Naive B cell (primary cell): ENCODE data around the gene SLC2A1. TPM values are rescaled to one million over a fixed set of nuclear protein-coding genes. Genes with fewer than 3 reads are reported as not detected.

ENCODE experiments used
- ATAC-seq, 2 donors: fragments of 150-1000 bp; cut with Tn5 transposase; 2 replicates each; pipeline ENCODE4 v1.10.0; 2021; ENCODE audit warnings: low read depth in 2 of 2, mild to moderate bottlenecking in 2 of 2, moderate library complexity in 2 of 2
- DNase-seq: peaks from one replicate; pipeline ENCODE4 v3.0.0; 2022
- H3K27ac Mint-ChIP-seq, 6 donors: one replicate each; pipeline ENCODE4 v1.8.0; 2020 to 2022; ENCODE audit warnings: mild to moderate bottlenecking in 6 of 6, mixed read lengths in 6 of 6, moderate library complexity in 5 of 6, inconsistent platforms in 2 of 6
- H3K27me3 Mint-ChIP-seq, 3 donors: one replicate each; pipeline ENCODE4 v1.8.0; 2021 to 2022; ENCODE audit warnings: mixed read lengths in 3 of 3, mild to moderate bottlenecking in 1 of 3
- H3K36me3 Mint-ChIP-seq, 2 donors: one replicate each; pipeline ENCODE4 v1.8.0; 2020 to 2022; ENCODE audit warnings: mixed read lengths in 2 of 2, inconsistent platforms in 1 of 2, mild to moderate bottlenecking in 1 of 2
- H3K4me1 Mint-ChIP-seq, 3 donors: one replicate each; pipeline ENCODE4 v1.8.0; 2020 to 2022; ENCODE audit warnings: mixed read lengths in 3 of 3, inconsistent platforms in 1 of 3, mild to moderate bottlenecking in 1 of 3, moderate library complexity in 1 of 3
- H3K4me3 Mint-ChIP-seq, 8 donors: one replicate each; pipeline ENCODE4 v1.8.0; 2020 to 2022; ENCODE audit warnings: mild to moderate bottlenecking in 8 of 8, mixed read lengths in 8 of 8, moderate library complexity in 8 of 8, inconsistent platforms in 2 of 8
- H3K9me3 Mint-ChIP-seq, 7 donors: one replicate each; pipeline ENCODE4 v1.8.0; 2020 to 2022; ENCODE audit warnings: mixed read lengths in 7 of 7, mild to moderate bottlenecking in 5 of 7, inconsistent platforms in 2 of 7, moderate library complexity in 1 of 7
- polyA plus RNA-seq, 6 donors: library from polyadenylated mRNA; unstranded; fragments of 300-500 nt; fragmentation: Illumina TruSeq; gene quantifications; one replicate each; pipeline ENCODE4 v1.2.3, GENCODE V29; 2021; ENCODE audit warnings: low read depth in 6 of 6

SLC2A1 gene
- polyA plus RNA-seq, 6 donors from 2014 or later = 58.4 to 125 (median 89.7) TPM

DNA sequence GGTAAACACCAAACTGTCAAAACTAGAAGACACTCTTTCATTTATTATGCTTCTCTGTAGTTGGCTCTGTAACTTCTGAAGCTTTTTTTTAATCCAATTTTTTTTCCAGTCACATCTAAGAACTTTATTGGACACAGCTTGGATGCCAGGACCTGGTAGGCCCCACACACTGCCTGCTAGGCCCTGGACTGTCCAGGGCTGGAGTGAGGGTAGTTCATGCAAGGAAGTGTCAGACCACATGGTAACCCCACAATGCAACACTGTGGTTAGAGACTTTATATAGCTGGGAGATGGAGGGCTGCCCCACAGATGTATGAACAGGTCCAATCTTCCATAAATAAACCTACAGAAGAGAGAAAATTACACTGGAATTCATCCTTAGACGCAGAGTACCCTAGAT, 7.1 kb downstream of the SLC2A1 start:
- peaks cover 19 to 21% of the 10 kb centered on the region in 2 donors for H3K36me3 Mint-ChIP-seq
- no peaks in the 10 kb centered on the region for H3K27me3 Mint-ChIP-seq
- DNase-seq = no peak
- peaks cover 74 to 98% (median 94%) of the 10 kb centered on the region in 3 donors for H3K4me1 Mint-ChIP-seq
- peak overlapping the region; percentile 74 to 99 (median 88) for H3K4me3 Mint-ChIP-seq
- ATAC-seq = no peak
- H3K9me3 Mint-ChIP-seq = no peaks in the 10 kb centered on the region
- H3K27ac Mint-ChIP-seq = peak overlapping the region; percentile 90 to 99 (median 96)

DNA sequence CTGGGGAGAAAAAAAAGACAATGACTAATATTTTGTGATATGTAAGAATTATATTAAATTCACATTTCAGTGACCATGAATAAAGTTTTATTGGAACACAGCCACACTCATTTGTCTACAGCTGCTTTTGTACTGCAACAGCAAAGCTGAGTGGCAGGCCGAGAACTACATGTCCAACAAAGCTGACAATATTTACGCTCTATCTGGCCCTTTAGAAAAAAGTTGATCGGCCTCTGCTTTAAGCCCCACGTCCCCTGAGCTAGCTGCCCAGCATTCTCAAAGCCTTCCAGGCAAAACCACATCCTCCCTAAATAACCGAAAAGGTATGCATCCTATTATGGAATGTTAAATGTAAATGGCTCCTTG, 8.6 kb downstream of the SLC2A1 start:
- H3K4me1 Mint-ChIP-seq = peaks cover 76 to 100% (median 98%) of the 10 kb centered on the region in 3 donors

DNA sequence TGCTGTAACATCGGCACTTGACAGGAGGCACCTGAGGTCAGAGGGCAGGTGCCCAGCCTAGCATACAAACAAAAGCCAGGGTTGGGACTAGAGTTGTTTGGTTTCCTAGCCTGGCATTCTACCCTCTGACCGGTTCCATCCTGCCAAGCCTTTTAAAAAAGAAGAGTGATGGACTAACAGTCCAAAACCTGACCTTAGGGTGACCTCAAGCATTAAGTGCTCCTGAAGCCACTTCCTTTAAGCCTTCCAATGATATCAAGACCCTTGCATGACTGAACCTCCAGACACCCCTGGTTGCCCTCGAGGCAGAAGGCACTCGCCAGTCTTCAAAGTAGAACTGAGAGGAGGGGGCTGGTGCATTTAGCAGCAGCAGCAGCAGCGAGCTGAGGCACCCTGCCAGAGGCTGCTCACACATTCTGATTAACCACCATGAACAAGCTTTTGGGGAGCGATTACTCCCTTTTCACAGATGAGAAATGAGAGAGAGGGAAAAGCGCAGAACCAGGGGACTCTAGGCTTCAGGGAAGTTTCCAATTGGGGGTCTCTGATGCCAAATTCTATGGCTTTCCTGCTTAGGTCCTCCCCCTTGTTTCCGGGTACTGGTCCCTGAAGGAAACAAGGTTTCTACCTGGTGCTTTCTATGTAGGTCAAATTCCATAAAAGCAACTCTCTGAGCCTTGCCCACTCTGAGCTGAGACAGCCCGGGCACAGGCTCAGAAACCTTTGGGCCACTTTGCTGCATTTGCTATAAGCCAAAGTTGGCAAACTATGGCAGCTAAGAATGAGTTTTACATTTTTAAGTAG, 9.2 kb downstream of the SLC2A1 start:
- H3K9me3 Mint-ChIP-seq = no peaks in the 10 kb centered on the region
- DNase-seq = no peak
- peak overlapping the region; percentile 79 to 99 (median 86) for H3K4me3 Mint-ChIP-seq
- H3K27ac Mint-ChIP-seq = peak overlapping the region; percentile 89 to 95 (median 92)
- H3K27me3 Mint-ChIP-seq = no peaks in the 10 kb centered on the region
- peaks cover 76 to 100% (median 98%) of the 10 kb centered on the region in 3 donors for H3K4me1 Mint-ChIP-seq
- peaks cover 12 to 16% of the 10 kb centered on the region in 2 donors for H3K36me3 Mint-ChIP-seq
- ATAC-seq = no peak

More for the DNA sequence above, 8.6 kb downstream of the SLC2A1 start:
- peak overlapping the region; percentile 36 to 95 (median 78) for H3K27ac Mint-ChIP-seq
- peak overlapping the region; percentile 74 to 99 (median 86) for H3K4me3 Mint-ChIP-seq
- ATAC-seq = no peak
- no peaks in the 10 kb centered on the region for H3K9me3 Mint-ChIP-seq
- DNase-seq = no peak
- H3K36me3 Mint-ChIP-seq = peaks cover 16 to 19% of the 10 kb centered on the region in 2 donors
- H3K27me3 Mint-ChIP-seq = no peaks in the 10 kb centered on the region

DNA sequence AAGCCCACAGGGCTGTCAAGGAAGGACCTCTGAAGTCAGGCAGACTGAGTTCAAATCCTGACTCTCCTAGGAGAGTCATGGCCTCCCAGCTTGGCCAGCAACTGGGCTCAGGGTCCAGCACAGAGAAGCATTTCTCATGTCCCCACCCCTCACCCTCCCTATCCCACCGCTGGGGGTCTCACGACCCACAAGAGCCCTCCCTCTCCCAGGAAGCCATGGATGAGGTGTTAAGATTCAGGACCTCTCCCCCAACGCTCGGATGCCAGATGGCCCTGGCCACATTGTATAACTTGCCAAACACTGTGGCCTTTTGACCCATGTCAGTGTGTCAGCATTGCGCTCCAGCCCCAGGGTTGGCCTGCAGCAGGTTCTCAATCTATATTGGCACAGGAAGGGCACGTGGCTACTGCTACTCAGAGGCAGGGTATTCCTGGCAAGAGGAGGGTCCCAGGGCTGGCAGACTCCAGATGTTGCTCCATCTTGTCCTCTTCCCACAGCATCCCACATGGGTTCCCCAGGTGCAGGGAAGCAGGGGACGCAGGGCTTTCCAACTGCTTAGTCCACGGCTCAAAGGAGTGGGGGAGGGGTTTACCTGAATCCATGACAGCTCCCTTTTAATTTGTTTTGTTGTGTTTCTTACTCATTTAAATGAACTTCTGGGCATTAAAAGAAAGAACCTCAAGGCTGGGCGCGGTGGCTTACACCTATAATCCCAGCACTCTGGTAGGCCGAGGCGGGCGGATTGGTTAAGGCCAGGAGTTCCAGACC, 10.5 kb downstream of the SLC2A1 start:
- Mint-ChIP-seq H3K27ac (peak overlapping the region in 5 of 6 donors; percentile 30 to 95 (median 89)), H3K4me3 (peak overlapping the region in 7 of 8 donors; percentile 78 to 99 (median 87)), H3K9me3 (no peaks in the 10 kb centered on the region), H3K4me1 (peaks cover 79 to 100% (median 97%) of the 10 kb centered on the region in 3 donors), H3K27me3 (no peaks in the 10 kb centered on the region), H3K36me3 (peaks cover 11 to 12% of the 10 kb centered on the region in 2 donors)
- no peak for DNase-seq
- no peak for ATAC-seq

DNA sequence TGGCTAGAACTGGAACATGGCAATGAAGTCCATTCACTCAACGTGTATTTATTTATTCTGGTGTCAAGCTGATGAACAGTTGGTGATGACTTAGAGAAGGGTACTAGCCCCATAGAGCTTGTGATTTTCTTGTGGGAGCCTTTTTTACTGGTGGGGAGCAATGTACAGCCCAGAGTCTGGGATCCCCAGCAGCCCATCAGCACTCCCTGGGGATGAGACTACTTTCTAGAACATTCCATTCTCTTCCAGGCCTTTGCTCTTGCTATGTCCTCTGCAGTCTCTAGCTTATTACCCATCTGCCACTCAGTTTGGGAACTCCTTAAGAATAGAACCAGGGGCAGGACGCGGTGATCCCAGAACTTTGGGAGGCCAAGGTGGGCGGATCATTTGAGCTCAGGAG, 11.6 kb downstream of the SLC2A1 start:
- no peaks in the 10 kb centered on the region for H3K27me3 Mint-ChIP-seq
- DNase-seq = no peak
- ATAC-seq = no peak
- peaks cover 81 to 100% (median 97%) of the 10 kb centered on the region in 3 donors for H3K4me1 Mint-ChIP-seq
- peak overlapping the region in 5 of 6 donors; percentile 28 to 95 (median 74) for H3K27ac Mint-ChIP-seq
- no peaks in the 10 kb centered on the region for H3K9me3 Mint-ChIP-seq
- peak overlapping the region in 5 of 8 donors; percentile 55 to 99 (median 79) for H3K4me3 Mint-ChIP-seq
- H3K36me3 Mint-ChIP-seq = peaks cover 11 to 20% of the 10 kb centered on the region in 2 donors

DNA sequence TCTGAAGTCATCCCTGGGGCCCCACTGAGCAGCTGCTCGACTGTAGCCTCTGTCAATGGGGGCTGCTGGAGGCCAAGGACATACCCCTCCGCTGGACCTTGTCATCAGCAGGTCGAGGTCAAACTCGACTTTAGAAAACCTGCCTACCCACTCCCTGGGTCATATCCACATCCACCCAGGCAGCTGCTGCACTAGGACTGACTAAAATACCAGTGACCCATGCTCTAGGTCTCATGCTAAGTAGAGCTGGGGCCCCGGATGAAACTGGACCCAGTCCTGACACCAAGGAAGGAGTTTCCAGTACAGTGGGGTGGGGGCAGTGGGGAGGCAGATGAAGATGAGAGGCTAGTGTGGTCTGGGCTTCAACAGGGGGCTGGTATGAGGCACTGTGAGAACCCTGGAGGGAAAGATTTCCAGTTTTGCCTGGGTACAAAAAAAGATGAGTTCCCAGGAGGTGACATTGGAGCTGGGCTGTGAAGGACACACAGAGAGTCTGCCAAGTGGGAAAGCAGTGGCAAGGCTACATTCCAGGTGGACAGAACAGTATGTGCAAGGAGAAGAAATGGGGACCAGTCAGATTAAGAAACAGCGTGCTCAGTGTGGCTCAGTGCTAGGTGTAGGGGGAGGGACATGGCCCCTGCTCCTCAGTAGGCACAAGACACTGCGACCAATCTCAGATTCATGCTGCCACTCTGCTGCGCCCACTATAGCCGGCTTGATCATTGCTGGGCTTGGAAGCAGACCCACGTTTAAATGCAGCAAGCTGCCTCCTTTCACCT, 12.4 kb downstream of the SLC2A1 start:
- peaks cover 6 to 22% of the 10 kb centered on the region in 2 donors for H3K36me3 Mint-ChIP-seq
- H3K4me1 Mint-ChIP-seq = peaks cover 81 to 100% (median 97%) of the 10 kb centered on the region in 3 donors
- DNase-seq (no peak), ATAC-seq (no peak)
- H3K27ac Mint-ChIP-seq = peak overlapping the region; percentile 14 to 97 (median 80)
- H3K4me3 Mint-ChIP-seq = peak overlapping the region in 7 of 8 donors; percentile 6 to 87 (median 80)
- no peaks in the 10 kb centered on the region for H3K9me3 Mint-ChIP-seq
- H3K27me3 Mint-ChIP-seq = no peaks in the 10 kb centered on the region

DNA sequence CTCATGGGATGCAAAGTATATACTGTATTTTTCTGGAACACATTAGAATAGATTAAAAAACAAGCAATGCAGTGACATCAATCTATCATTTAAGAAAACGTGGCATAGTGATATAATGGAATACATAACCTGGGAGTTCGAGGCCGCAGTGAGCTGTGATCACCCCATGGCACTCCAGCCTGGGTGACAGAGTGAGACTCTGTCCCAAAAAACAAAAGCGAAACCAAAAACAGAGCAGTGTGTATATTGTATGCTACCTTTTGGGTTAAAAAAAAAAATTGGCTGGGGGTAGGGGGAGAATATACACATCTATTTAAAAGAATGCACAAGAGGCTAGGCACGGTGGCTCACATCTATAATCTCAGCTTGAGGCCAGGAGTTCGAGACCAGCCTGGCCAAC, 13.5 kb downstream of the SLC2A1 start:
- H3K9me3 Mint-ChIP-seq = no peaks in the 10 kb centered on the region
- ATAC-seq (peak; percentile 28 to 32), DNase-seq (no peak)
- no peaks in the 10 kb centered on the region for H3K27me3 Mint-ChIP-seq
- H3K4me3 Mint-ChIP-seq = peak overlapping the region; percentile 63 to 87 (median 84)
- peaks cover 81 to 99% (median 97%) of the 10 kb centered on the region in 3 donors for H3K4me1 Mint-ChIP-seq
- H3K27ac Mint-ChIP-seq = peak overlapping the region; percentile 82 to 95 (median 90)
- H3K36me3 Mint-ChIP-seq = peaks cover 1 to 26% of the 10 kb centered on the region in 2 donors

DNA sequence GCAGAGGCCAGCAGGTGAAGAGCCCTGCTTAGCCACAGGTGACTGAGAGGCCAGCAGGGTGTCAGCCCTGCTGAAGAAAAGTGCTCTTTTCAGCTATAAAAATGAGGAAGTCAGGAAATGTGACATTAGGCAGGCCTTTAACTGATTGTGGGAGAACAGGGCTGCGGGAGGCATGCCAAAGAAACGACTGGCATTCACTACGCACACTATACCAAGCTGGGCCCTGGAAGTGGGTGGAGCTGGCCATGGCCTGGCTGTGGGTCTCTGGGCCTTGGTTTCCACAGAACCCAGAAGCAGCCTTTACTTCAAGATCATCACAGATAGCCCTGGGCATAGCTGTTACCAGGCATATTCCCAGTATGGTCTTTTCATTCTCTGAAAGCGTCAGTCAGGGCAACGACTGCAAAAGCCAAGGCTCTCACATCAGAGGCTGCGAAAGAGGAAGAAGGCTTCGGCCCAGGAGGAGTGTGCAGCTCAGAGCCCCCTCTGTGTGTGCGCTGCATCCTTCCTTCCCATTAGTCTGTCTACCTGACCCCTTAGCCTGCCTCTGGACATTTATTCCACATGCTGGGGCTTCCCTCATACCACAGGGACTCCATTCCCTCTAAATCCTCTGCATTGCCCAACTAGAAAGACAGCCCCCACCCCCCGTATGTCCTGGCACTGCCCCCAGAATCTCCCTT, 14.3 kb downstream of the SLC2A1 start:
- Mint-ChIP-seq H3K27ac (peak overlapping the region; percentile 85 to 96 (median 92)), H3K4me1 (peaks cover 78 to 98% (median 97%) of the 10 kb centered on the region in 3 donors), H3K36me3 (peaks cover 5 to 31% of the 10 kb centered on the region in 2 donors), H3K27me3 (no peaks in the 10 kb centered on the region), H3K9me3 (no peaks in the 10 kb centered on the region), H3K4me3 (peak overlapping the region; percentile 63 to 87 (median 84))
- peak; percentile 70 to 76 for ATAC-seq
- DNase-seq = no peak

DNA sequence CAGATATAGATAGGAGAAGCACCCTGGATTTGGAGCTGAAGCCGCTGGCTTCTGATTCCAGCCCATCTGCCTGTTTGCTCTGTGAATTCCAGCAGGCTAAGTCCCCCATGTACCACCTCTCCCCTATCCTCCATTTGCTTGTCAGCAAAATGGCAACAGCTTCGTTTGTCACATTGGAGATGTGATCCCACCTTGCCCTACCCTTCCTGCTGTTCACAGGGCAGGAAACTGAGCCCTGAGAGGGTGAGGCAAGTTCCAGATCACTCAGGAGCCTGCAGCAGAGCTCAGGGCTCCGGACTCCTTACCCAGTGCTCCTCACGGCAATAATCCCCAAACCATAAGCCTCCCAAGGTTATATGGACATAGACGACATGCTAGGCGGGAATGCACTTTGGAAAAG, 14.9 kb downstream of the SLC2A1 start:
- Mint-ChIP-seq H3K27ac (peak overlapping the region; percentile 85 to 96 (median 92)), H3K36me3 (peaks cover 9 to 36% of the 10 kb centered on the region in 2 donors), H3K4me1 (peaks cover 79 to 98% (median 98%) of the 10 kb centered on the region in 3 donors), H3K4me3 (peak overlapping the region; percentile 63 to 87 (median 84)), H3K27me3 (no peaks in the 10 kb centered on the region), H3K9me3 (no peaks in the 10 kb centered on the region)
- DNase-seq = no peak
- ATAC-seq = no peak

DNA sequence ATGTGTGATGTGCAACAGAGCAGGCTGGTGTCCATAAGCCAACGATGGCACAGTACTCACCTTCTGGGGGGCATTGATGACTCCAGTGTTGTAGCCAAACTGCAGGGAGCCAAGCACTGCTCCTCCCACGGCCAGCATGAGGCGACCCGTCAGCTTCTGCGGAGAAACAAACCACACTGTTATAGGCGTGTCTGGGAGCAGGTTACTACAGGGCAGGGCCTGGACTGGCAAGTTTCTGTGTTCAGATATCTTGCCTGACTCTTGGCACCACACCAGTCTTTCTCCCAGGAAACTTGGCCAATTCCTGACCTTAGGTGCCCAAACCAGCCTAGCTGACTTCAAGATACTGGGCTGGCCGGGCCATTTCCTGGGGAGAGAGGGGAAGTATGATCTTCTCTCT, 15.5 kb downstream of the SLC2A1 start:
- H3K27ac Mint-ChIP-seq = peak overlapping the region in 5 of 6 donors; percentile 61 to 98 (median 94)
- H3K4me1 Mint-ChIP-seq = peaks cover 84 to 99% (median 98%) of the 10 kb centered on the region in 3 donors
- H3K4me3 Mint-ChIP-seq = peak overlapping the region in 7 of 8 donors; percentile 34 to 82 (median 77)
- DNase-seq (no peak), ATAC-seq (no peak)
- H3K36me3 Mint-ChIP-seq = peaks cover 10 to 42% of the 10 kb centered on the region in 2 donors
- no peaks in the 10 kb centered on the region for H3K9me3 Mint-ChIP-seq
- no peaks in the 10 kb centered on the region for H3K27me3 Mint-ChIP-seq

DNA sequence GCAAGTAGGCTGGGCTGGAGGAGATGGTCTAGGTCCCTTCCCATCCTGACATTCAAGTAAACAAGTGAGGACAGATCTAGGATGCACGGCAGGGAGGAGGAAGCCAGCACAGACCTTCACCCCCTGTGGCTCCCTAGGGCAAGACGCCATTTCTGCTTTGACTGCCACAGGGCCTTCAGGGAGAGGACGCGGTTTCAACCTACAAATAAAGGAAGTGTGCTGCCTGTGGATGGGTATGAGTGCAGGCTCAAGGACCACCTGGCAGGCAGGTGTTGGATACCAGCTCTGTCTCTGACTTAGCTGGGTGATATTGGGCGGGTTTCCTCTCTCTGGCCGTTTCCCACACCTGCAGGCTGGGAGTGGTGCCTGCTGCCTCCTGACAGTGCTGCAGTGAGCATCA, 16.2 kb downstream of the SLC2A1 start:
- peak overlapping the region; percentile 72 to 98 (median 92) for H3K27ac Mint-ChIP-seq
- H3K4me1 Mint-ChIP-seq = peaks cover 84 to 99% (median 98%) of the 10 kb centered on the region in 3 donors
- H3K27me3 Mint-ChIP-seq = no peaks in the 10 kb centered on the region
- peak; percentile 49 for DNase-seq
- H3K36me3 Mint-ChIP-seq = peaks cover 12 to 46% of the 10 kb centered on the region in 2 donors
- H3K9me3 Mint-ChIP-seq = no peaks in the 10 kb centered on the region
- peak overlapping the region in 7 of 8 donors; percentile 34 to 82 (median 77) for H3K4me3 Mint-ChIP-seq
- ATAC-seq = peak; percentile 50 to 57

DNA sequence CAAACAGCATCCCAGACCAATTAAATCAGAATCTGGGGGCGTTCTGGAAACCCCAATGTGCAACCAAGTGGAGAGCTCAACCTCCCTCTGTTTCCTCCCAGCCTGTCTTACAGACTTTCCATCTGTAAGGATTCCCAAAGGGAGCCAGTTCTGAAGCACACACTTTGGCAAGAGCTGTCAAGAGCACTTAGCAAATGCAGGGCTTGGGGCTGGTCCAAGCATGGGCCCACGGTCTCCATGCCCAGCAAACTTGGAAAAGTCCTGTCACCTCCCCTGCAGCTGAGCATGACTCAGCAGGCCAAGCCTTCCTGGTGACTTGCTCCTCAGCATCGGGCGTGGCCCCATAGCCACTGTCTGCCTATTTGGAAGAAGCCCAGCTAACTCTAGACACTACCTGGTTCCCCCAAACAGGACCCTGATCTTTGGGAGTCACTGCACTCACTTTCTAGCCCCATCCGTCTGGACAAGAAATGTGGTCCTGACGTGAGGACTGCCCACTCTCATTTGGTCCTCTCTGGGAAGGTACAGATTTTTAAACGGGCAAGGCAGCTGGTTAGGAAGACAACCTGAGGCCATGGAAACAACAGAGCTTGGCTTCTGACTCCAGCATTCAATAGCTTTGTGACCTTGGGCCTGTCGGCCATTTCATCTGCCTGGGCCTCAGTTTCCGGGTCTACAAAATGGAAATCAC, 16.9 kb downstream of the SLC2A1 start:
- Mint-ChIP-seq H3K4me3 (peak overlapping the region in 6 of 8 donors; percentile 16 to 82 (median 66)), H3K27me3 (no peaks in the 10 kb centered on the region), H3K27ac (peak overlapping the region; percentile 72 to 98 (median 94)), H3K9me3 (no peaks in the 10 kb centered on the region), H3K36me3 (peaks cover 15 to 46% of the 10 kb centered on the region in 2 donors), H3K4me1 (peaks cover 84 to 99% (median 98%) of the 10 kb centered on the region in 3 donors)
- ATAC-seq (no peak), DNase-seq (no peak)
